Stimulated activated CD4-positive, alpha-beta T cell treated with anti-CD3 and anti-CD28 coated beads, Interleukin-2, amount 100 ng/mL, for 4 hours (primary cell): ENCODE data around the gene ANKRD27.
"Not testable (repeated sequence)": the region's sequence is repeated elsewhere in the genome, so short reads cannot be mapped to it uniquely, and the experiment has no call there.

ENCODE experiments used
- DNase-seq: peaks from one replicate; pipeline ENCODE4 v3.0.0-alpha.2; 2020; ENCODE audit warnings: low read depth

The ANKRD27 gene

DNA sequence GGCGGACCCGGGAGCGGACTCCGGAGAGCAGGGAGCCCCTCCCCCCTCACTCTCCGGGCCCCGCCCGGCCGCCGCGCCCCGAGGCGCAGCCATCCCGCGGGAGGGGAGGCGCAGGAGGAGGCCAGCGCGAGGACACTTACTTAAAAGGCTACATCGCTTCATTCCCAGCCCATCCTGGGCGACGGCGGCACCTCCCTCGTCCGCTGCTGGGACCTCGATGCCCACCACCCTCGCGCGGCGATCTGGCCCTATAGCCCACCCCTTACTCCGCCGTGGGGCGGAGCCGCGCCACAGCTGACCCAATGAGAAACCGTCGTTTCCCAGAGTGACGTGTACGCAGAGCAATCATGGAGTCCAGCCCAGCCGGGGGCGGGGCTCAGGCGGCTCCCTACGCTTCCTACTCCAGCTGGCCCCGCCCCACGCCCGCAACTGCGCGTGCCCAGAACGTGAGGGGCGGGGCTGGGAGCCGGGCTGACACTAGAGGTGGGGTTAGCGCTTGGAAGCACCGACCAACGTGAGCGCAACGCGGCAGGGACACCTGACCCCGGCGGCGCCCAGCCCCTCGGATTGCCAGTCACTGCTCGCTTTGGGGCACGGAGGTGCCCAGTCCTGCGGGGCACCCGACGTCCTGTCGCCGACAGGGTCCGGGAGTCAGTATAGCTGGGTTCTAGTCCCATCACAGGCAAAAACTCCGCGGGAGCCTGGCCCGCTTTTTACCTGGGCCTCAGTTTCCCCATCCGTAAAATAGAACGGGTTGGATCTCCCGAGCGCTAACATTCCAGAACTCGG, at the start of gene ANKRD27:
ANKRD27 (minus strand) TSS at position 250 of the 789 bp plus-strand sequence. CDS start 16,165 bp downstream, outside the sequence.
- peak; percentile 97 for DNase-seq

DNA sequence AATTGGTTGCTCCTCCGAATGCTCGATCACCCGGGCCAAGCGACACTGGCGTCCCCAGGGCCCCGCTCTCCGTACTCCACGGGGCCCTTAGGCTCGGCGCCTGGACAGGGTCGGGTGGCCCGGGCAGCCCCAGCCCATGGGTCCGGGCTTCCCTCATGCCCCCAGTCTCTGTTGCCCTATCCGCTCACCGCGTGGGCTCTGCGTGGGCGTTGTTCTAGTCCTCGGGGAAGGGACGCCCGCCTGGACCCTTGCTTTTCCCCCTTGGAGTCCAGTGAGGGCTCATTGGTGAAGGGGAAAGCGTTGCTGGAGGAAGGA, 45.9 kb upstream of the ANKRD27 start:
- no peak for DNase-seq

GRCh38 chr19:32720216-32720935, 45.4 kb upstream of the ANKRD27 start:
- DNase-seq: no peak

DNA sequence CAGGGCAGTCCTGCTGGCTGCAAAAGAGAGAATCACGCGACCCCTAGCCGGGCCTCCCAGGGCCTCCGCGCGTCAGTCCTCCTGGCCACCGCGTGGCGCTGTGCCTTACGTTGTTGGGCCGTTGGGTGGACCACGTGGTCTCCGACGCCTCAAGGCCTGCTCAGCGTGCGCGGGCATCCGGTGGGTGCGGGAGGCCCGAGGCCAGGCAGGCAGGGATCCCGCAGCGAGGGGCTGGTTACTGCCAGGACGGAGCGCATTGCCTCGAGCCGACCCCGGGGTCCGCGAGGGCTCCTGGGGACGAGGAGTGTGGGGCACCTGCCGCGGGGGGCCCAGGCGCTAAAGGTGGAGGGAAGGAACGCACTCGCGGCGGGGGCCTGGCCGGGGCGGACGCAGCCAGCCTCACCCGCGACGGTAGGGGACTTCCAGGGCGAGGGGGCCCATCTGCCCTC, 44.7 kb upstream of the ANKRD27 start, which contains the start of gene TDRD12:
TDRD12 (plus strand) TSS at position 157 of the 449 bp plus-strand sequence. CDS start 306 bp downstream, outside the sequence.
- DNase-seq: no peak

GRCh38 chr19:32718286-32718685, 43.3 kb upstream of the ANKRD27 start:
- no peak for DNase-seq

GRCh38 chr19:32717496-32717895, 42.5 kb upstream of the ANKRD27 start:
- no peak for DNase-seq

- DNase-seq: not testable (repeated sequence)
Measured at GRCh38 chr19:32716203-32716602, 41.2 kb upstream of the ANKRD27 start.

GRCh38 chr19:32711747-32712146, 36.8 kb upstream of the ANKRD27 start:
- no peak for DNase-seq

GRCh38 chr19:32709032-32709431, 34.1 kb upstream of the ANKRD27 start:
- no peak for DNase-seq

- DNase-seq: peak; percentile 35
Measured at GRCh38 chr19:32708457-32708856, 33.5 kb upstream of the ANKRD27 start.

DNA sequence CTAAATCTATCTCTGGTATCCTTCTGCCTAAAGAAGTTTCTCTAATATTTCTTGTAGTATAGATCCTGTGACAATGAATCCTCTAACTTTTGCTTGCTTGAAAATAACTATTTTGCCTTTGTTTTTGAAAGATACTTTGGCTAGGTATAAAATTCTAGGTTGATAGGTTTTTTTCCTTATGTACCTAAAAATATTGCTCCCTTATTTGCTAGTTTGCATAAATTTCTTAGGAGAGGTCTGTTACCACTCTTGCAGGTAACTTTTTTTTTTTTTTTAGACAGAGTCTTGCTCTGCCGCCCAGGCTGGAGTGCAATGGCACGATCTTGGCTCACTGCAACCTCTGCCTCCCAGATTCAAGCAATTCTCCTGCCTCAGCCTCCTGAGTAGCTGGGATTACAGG, 29.0 kb upstream of the ANKRD27 start:
- not testable (repeated sequence) for DNase-seq

GRCh38 chr19:32702010-32702409, 27.0 kb upstream of the ANKRD27 start:
- DNase-seq: no peak

DNA sequence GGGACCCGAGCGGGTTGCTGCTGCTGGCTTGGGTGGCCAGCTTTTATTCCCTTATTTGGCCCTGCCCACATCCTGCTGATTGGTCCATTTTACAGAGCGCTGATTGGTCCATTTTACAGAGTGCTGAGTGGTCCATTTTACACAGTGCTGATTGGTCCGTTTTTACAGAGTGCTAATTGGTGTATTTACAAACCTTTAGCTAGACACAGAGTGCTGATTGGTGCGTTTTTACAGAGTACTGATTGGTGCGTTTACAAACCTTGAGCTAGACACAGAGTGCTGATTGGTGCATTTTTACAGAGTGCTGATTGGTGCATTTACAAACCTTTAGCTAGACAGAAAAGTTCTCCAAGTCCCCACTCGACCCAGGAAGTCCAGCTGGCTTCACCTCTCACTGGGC, 25.1 kb upstream of the ANKRD27 start:
- not testable (repeated sequence) for DNase-seq

DNA sequence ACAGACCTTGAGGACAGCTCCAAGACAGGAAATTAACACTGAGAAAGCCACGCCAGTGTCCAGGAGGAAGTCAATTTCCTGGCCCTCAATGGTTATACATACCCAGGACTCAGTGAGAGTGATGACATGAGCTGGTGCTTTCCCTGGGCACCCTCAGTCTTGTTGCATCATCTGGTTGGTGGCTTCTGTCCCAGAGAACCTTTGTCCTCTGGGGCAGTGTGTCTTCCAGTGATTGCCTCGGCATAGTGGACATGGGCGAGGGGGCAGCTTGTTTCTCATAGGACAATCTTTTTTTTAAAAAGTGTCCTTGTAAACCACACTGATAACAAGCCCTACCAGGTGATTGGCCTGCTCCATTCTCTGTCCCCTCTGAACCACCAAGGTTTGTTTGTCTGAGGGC, 21.8 kb upstream of the ANKRD27 start:
- DNase-seq: not testable (repeated sequence)

GRCh38 chr19:32695506-32695905, 20.5 kb upstream of the ANKRD27 start:
- DNase-seq: not testable (repeated sequence)

DNA sequence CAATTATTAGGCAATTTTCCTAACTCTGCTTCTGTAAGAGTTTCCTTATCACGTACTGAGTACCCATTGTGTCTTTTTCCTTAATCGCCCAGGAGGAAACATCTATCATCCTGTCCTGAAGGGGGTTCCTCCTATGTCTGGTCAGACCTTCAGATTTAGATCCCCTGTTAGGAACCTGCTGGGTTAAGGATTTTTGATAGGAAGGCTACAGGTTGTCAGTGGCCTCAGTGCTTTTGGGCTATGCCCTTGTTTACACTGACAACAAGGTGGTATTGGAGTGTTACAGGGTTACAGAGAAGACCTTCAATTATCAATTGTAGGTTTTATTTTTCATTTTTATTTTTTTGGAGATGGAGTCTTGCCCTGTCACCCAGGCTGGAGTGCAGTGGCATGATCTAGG, 19.9 kb upstream of the ANKRD27 start:
- not testable (repeated sequence) for DNase-seq

DNA sequence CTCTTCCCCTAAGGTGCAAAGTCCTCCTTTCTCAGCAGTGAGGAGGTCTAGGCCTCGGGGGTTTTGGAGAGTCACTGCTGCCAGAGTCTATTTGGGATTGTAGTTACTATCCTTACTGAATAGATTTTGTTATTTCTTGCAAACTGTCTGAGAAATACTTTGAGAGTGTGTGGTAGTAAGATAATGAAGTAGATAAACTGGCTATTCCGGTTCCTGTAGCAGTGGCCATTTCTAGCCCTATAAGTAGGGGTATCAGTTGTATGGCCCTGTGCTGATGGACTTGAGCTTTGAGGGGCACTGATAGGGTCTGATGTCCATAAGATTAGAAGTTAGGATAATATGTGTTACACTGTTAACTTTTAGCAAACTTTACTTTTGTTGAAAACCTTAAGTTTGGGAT, 19.3 kb upstream of the ANKRD27 start:
- not testable (repeated sequence) for DNase-seq

- DNase-seq: peak; percentile 9
Measured at GRCh38 chr19:32693151-32694108, 18.4 kb upstream of the ANKRD27 start.

GRCh38 chr19:32692727-32693061, 17.7 kb upstream of the ANKRD27 start:
- DNase-seq: no peak

DNA sequence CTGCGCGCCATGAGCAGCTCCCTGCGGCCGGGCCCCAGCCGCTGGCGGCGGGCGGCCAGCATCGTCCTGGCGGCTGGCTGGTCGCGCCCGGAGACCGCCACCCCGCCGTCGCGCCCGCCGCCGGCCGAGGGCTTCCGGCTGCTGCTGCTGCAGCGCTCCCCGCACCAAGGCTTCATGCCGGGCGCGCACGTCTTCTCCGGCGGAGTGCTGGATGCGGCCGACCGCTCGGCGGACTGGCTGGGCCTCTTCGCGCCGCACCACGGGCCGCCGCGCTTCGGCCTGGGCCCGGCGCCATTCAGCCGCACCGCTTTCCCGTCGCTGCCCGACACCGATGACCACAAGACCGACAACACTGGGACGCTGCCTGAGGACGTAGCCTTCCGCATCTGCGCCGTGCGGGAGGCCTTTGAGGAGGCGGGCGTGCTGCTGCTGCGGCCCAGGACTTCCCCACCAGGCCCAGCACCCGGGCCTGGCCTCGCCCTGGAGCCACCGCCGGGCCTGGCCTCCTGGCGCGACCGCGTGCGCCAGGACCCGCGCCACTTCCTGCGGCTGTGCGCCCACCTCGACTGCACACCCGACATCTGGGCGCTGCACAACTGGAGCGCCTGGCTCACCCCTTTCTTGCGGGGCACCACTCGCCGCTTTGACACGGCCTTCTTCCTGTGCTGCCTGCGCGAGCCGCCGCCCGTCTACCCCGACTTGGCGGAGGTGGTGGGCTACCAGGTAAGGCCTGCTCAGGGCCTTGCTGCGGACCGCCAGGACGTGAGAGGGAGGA, 17.2 kb upstream of the ANKRD27 start:
- DNase-seq: peak; percentile 21

DNA sequence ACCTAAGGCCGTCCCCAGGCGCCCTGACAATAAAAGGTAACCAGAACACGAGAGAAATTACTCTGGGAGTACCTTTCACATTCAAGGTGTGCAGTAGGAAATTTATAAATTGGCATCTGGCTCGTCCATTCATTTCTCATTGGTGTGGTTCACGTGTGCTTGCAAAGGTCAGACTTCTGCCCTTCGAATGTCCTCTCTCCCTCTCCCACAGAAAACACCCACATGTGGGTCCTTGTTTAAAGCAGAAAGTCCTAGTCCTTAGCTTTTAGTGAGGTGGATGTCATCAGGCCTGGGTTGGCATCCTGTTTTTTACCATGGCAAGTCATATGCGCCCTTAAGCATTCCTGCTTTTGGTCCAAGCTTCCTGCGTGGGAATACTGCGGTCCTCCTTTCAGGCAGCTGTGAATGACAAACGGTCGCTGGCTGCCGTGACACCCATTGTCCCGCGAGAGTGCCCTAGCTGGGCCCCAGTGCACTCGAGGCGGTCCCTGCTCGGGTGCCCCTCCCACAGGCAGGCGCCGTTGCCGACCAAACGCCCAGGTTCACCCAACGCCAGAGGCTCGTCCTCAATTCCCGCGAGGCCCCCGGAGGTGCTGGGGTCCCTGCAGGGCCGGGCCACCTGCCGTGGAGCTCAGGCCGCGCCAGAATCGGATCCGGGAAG, 16.4 kb upstream of the ANKRD27 start, which contains the start of gene NUDT19:
NUDT19 (plus strand) TSS at position 531 of the 661 bp plus-strand sequence. CDS start 140 bp downstream, outside the sequence.
- DNase-seq: peak; percentile 63
